ENCODE data around the gene SNRNP25.

DNA sequence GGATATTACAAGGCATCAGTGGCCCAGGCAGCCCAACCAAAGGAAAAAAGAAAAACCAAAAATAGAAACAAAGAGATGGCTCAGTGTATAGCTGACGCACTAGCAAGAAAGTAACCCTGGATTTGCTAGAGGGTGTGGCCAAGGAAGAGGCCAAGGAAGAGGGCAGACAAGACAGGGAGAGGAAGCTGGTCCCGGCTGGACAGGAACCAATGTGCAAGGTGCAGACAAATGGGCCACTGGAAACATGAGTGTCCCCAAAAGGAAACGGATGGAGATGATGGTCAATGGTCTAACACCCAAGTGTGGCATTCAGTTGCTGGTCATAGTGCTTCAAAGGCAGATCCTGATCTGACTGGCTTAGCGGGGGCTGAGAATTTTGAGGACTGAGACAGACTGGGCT, 10.9 kb upstream of the SNRNP25 start:
- TF ChIP-seq EZH2 (IDR thresholded peaks at IDR 0.05; ENCODE audit: insufficient read depth, poor library complexity, severe bottlenecking), result no peak
- no peak for TF ChIP-seq EZH2phosphoT487 (IDR thresholded peaks at IDR 0.05; ENCODE audit: insufficient read depth, low read depth)
